Endothelial cell (in vitro differentiated cells): ENCODE measurements around the gene FLT1. TPM values are rescaled to one million over a fixed set of nuclear protein-coding genes. Genes with fewer than 3 reads are reported as not detected.
A peak's percentile ranks its signal among the peaks of the same experiment; 100 is the strongest.

Experiments
- DNase-seq: peaks from one replicate; pipeline ENCODE4 v3.0.0; 2021; ENCODE audit warnings: low spot score
- H3K27ac Mint-ChIP-seq: one replicate; pipeline ENCODE4 v1.8.0; 2021; ENCODE audit warnings: mixed read lengths, inconsistent platforms; ENCODE audit not compliant: unreplicated experiment
- H3K27me3 Mint-ChIP-seq: one replicate; pipeline ENCODE4 v1.8.0; 2021; ENCODE audit warnings: mild to moderate bottlenecking, moderate library complexity, mixed read lengths, inconsistent platforms; ENCODE audit not compliant: unreplicated experiment
- H3K36me3 Mint-ChIP-seq: one replicate; pipeline ENCODE4 v1.8.0; 2021; ENCODE audit warnings: mild to moderate bottlenecking, low read depth, mixed read lengths, inconsistent platforms; ENCODE audit not compliant: unreplicated experiment
- H3K4me1 Mint-ChIP-seq: one replicate; pipeline ENCODE4 v1.8.0; 2021; ENCODE audit warnings: mild to moderate bottlenecking, mixed read lengths, inconsistent platforms; ENCODE audit not compliant: unreplicated experiment
- H3K4me3 Mint-ChIP-seq: one replicate; pipeline ENCODE4 v1.8.0; 2021; ENCODE audit warnings: mild to moderate bottlenecking, mixed read lengths, inconsistent platforms; ENCODE audit not compliant: unreplicated experiment
- H3K9me3 Mint-ChIP-seq: one replicate; pipeline ENCODE4 v1.8.0; 2021; ENCODE audit warnings: mixed read lengths, inconsistent platforms; ENCODE audit not compliant: unreplicated experiment
- total RNA-seq: library from RNA; stranded (reverse); fragmentation: NEBNext Ultra II Directional; extraction: Animal tissue kit (Norgen Biotek cat#: 25700); gene quantifications from one replicate; pipeline ENCODE4 v1.2.1, GENCODE V29; 2021; ENCODE audit not compliant: unreplicated experiment
- TF ChIP-seq, protein P1 (sequence below): fragments of 200-600 bp; sonication (generic); IDR thresholded peaks from one replicate; pipeline ENCODE4 v1.5.0; 2021; ENCODE audit warnings: antibody characterized with exemption; ENCODE audit not compliant: unreplicated experiment

FLT1 gene
- total RNA-seq, 1 donor from 2014 or later, result 759 TPM

DNA sequence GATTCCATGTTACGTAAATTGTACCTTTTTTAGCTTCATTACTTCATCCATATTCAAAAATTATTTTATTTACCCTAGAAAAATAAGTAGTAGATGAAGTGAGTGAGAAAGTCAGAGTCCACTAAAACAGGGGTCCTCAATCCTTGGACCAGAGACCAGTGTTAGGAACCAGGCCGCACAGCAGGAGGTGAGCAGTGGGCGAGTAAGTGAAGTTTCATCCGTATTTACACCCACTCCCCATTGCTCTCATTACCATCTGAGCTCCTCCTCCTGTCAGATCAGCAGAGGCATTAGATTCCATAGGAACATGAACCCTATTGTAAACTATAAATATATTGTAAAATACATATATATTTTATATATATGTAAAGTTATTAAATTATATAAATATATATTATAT is 237.6 kb downstream of the FLT1 start:
- Mint-ChIP-seq H3K4me1 (peaks cover 31% of the 10 kb centered on the region), H3K36me3 (peaks cover 18% of the 10 kb centered on the region), H3K27ac (no peak overlapping the region), H3K9me3 (no peaks in the 10 kb centered on the region), H3K27me3 (no peaks in the 10 kb centered on the region), H3K4me3 (peak overlapping the region; percentile 30)
- no peak for DNase-seq
- TF ChIP-seq, protein P1, sequence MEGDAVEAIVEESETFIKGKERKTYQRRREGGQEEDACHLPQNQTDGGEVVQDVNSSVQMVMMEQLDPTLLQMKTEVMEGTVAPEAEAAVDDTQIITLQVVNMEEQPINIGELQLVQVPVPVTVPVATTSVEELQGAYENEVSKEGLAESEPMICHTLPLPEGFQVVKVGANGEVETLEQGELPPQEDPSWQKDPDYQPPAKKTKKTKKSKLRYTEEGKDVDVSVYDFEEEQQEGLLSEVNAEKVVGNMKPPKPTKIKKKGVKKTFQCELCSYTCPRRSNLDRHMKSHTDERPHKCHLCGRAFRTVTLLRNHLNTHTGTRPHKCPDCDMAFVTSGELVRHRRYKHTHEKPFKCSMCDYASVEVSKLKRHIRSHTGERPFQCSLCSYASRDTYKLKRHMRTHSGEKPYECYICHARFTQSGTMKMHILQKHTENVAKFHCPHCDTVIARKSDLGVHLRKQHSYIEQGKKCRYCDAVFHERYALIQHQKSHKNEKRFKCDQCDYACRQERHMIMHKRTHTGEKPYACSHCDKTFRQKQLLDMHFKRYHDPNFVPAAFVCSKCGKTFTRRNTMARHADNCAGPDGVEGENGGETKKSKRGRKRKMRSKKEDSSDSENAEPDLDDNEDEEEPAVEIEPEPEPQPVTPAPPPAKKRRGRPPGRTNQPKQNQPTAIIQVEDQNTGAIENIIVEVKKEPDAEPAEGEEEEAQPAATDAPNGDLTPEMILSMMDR, result no peak

DNA sequence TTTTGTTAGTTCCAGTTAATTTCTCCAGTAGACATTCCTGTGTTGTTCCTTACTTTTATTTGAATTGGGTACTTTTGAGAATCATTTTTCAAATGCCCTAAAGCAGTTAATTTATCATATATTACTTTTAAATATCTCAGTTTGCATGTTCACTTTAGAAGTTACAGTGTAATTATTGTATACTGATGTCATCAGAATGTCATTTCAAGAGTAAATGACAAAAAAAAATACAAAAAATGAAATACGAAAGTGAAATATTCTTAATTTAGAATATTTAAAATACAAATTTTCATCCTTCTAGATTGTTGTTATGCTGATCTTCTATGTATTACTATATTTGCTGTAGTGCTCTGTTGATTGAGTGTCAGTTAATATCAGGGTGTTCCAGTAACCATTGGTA is 242.4 kb downstream of the FLT1 start:
- DNase-seq, result no peak
- TF ChIP-seq, protein P1, result no peak
- Mint-ChIP-seq H3K27me3 (no peaks in the 10 kb centered on the region), H3K4me3 (no peak overlapping the region), H3K36me3 (peaks cover 15% of the 10 kb centered on the region), H3K4me1 (peaks cover 19% of the 10 kb centered on the region), H3K27ac (no peak overlapping the region), H3K9me3 (no peaks in the 10 kb centered on the region)

- no peak for DNase-seq
- H3K9me3 Mint-ChIP-seq, result no peaks in the 10 kb centered on the region
- peaks cover 8% of the 10 kb centered on the region for H3K36me3 Mint-ChIP-seq
- H3K27me3 Mint-ChIP-seq, result no peaks in the 10 kb centered on the region
- TF ChIP-seq, protein P1, result no peak
- no peak overlapping the region for H3K4me3 Mint-ChIP-seq
- no peak overlapping the region for H3K27ac Mint-ChIP-seq
- H3K4me1 Mint-ChIP-seq, result peaks cover 13% of the 10 kb centered on the region
Measured at GRCh38 chr13:28251466-28251865, 243.5 kb downstream of the FLT1 start.

DNA sequence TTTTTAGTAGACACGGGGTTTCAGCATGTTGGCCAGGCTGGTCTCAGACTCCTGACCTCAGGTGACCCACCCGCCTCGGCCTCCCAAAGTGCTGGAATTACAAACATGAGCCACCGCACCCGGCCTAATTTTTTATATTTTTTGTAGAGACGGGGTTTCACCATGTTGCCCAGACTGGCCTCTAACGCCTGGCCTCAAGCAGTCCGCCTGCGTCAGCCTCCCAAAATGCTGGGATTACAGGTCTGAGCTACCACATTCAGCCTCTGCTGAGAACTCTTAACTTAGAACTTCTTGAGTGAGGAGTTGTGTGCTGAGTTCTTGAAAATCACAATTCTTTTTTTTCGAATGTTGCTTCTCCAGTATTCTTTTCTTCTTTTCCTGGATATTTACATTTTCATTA is 244.4 kb downstream of the FLT1 start:
- TF ChIP-seq, protein P1, result no peak
- peaks cover 4% of the 10 kb centered on the region for H3K36me3 Mint-ChIP-seq
- no peaks in the 10 kb centered on the region for H3K27me3 Mint-ChIP-seq
- H3K27ac Mint-ChIP-seq, result no peak overlapping the region
- peaks cover 9% of the 10 kb centered on the region for H3K4me1 Mint-ChIP-seq
- H3K4me3 Mint-ChIP-seq, result no peak overlapping the region
- H3K9me3 Mint-ChIP-seq, result no peaks in the 10 kb centered on the region
- no peak for DNase-seq

Other genes with a start within 250 kb of the FLT1 start
- 108 TPM for gene POMP, start 164.0 kb upstream of the FLT1 start, total RNA-seq
- gene SLC46A3, start 223.8 kb upstream of the FLT1 start, total RNA-seq, result 7.7 TPM